Body of pancreas (tissue), 4 donors: Measurements from ENCODE around the gene HHATL. TPM values are rescaled to one million over a fixed set of nuclear protein-coding genes. Genes with fewer than 3 reads are reported as not detected.

Source experiments
- ATAC-seq: fragments of 150-250 bp; one replicate; pipeline ENCODE4 v1.9.1; 2016
- DNase-seq, 4 donors: peaks; one replicate each; pipeline ENCODE4 v3.0.0-alpha.2; 2019
- H3K27ac ChIP-seq, 4 donors: fragments of 200-600 bp; sonication (generic); 1 replicate in 3 of 4; 2 replicates in 1 of 4; pipeline versions ENCODE4 v1.5.1 to v1.6.1; 2016 to 2019; ENCODE audit warnings: mild to moderate bottlenecking in 1 of 4, mixed read lengths in 1 of 4, moderate library complexity in 1 of 4
- H3K27me3 ChIP-seq, 2 donors: fragments of 200-600 bp; sonication (generic); one replicate each; pipeline ENCODE4 v1.6.0; 2016; ENCODE audit warnings: mild to moderate bottlenecking in 1 of 2
- H3K36me3 ChIP-seq, 2 donors: fragments of 200-600 bp; sonication (generic); replicated peaks in 1 of 2; 2 replicates each; pipeline ENCODE4 v1.5.1; 2016; ENCODE audit warnings: low read depth in 2 of 2; ENCODE audit not compliant: insufficient read depth in 1 of 2
- H3K4me1 ChIP-seq: fragments of 200-600 bp; sonication (generic); one replicate; pipeline ENCODE4 v1.6.0; 2016
- H3K4me3 ChIP-seq, 2 donors: fragments of 200-600 bp; sonication (generic); 1 replicate in 1 of 2; 2 replicates in 1 of 2; pipeline ENCODE4 v1.5.1; 2016 to 2019
- H3K9me3 ChIP-seq, 3 donors: fragments of 200-600 bp; sonication (generic); 1 replicate in 2 of 3; 2 replicates in 1 of 3; pipeline ENCODE4 v1.5.1; 2016
- POLR2A ChIP-seq, 3 donors: fragments of 450-650 bp; IDR thresholded peaks; one replicate each; pipeline ENCODE4 v1.6.1; 2016; ENCODE audit warnings: antibody characterized with exemption in 3 of 3, mild to moderate bottlenecking in 2 of 3
- WGBS, 2 donors: methylation state at CpG; one replicate each; pipeline ENCODE4 v1.1.5; 2017; 5-methylcytosine and 5-hydroxymethylcytosine counted together
- intact Hi-C: fragments of 100-400 bp; cut with DNase I; formaldehyde crosslinking; loops from one replicate; pipeline ENCODE4 v1.15.1; 2023
- total RNA-seq, 2 donors: library from RNA; depleted of rRNA; stranded (reverse); fragments of >200 nt; gene quantifications; one replicate each; pipeline ENCODE4 v1.1.0, GENCODE V29; 2016
- TF ChIP-seq, protein P1 (sequence below), 7 experiments: fragments of 450-650 bp in 4 of 7; fragments of 200-600 bp in 3 of 7; sonication (generic) in 3 of 7; IDR thresholded peaks; one replicate each; pipeline ENCODE4 v1.5.1; 2016 to 2019; ENCODE audit warnings: antibody characterized with exemption in 7 of 7

HHATL gene
- total RNA-seq, 2 donors from 2014 or later = 0.26 TPM; not detected in 1

DNA sequence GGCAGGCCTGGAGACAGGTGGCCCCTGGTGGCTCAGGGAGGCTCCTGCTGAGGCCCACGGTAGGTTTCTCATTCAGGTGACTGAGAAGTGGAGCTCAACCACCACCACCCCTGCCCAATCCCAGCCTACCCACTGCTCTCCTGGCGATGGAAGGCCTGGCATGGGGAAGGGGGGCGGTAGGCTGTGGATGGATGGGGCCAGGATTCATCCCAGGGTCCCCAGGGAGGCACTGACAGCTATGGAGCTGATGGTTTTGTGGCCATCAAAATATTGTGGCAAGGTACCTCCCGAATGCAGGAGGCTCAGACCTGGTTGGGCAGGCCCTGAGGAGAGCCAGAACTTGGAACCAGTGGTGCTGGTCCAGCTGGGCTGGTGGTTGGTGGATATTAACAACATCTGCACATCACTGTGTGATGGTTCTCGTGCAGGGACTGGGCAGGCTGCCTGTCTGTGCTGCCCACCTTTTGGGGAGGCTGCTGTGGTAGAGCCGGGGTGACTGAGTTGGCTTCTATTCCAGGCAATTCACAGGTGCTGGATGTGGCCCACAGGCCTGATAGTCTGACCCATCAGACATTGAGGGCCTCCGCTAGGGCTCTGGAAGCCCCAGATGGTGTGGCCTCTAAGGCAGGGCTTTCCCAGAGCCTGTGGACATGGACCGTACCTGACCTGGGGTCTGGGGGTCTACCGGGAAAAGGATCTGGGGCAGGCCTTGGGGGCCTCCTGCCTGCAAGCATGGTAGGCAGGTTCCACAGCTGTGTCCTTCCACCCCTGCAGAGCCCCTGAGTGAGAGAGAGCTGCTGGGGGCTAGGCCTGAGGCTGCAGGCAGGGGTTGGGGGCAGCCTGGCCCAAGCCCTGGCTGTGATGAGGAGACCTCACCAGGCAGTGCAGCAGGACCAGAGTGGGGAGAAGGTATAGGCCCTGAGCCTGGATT, 45.7 kb downstream of the HHATL start:
- Histone ChIP-seq H3K27ac (peak overlapping the region in 1 of 4 donors; percentile 84), H3K27me3 (no peaks in the 10 kb centered on the region), H3K9me3 (no peaks in the 10 kb centered on the region), H3K4me1 (peaks cover 38% of the 10 kb centered on the region), H3K4me3 (no peak overlapping the region), H3K36me3 (peaks cover 0 to 3% of the 10 kb centered on the region in 2 donors)
- intact Hi-C loops = no loop called here
- TF ChIP-seq, protein P1, sequence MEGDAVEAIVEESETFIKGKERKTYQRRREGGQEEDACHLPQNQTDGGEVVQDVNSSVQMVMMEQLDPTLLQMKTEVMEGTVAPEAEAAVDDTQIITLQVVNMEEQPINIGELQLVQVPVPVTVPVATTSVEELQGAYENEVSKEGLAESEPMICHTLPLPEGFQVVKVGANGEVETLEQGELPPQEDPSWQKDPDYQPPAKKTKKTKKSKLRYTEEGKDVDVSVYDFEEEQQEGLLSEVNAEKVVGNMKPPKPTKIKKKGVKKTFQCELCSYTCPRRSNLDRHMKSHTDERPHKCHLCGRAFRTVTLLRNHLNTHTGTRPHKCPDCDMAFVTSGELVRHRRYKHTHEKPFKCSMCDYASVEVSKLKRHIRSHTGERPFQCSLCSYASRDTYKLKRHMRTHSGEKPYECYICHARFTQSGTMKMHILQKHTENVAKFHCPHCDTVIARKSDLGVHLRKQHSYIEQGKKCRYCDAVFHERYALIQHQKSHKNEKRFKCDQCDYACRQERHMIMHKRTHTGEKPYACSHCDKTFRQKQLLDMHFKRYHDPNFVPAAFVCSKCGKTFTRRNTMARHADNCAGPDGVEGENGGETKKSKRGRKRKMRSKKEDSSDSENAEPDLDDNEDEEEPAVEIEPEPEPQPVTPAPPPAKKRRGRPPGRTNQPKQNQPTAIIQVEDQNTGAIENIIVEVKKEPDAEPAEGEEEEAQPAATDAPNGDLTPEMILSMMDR (IDR thresholded peaks at IDR 0.05) = no peak
- no peak for TF ChIP-seq POLR2A (IDR thresholded peaks at IDR 0.05)
- 66 to 79% methylated on average over 3 to 9 of the region's 9 CpGs for WGBS, 2 donors
- ATAC-seq = no peak
- DNase-seq = no peak

DNA sequence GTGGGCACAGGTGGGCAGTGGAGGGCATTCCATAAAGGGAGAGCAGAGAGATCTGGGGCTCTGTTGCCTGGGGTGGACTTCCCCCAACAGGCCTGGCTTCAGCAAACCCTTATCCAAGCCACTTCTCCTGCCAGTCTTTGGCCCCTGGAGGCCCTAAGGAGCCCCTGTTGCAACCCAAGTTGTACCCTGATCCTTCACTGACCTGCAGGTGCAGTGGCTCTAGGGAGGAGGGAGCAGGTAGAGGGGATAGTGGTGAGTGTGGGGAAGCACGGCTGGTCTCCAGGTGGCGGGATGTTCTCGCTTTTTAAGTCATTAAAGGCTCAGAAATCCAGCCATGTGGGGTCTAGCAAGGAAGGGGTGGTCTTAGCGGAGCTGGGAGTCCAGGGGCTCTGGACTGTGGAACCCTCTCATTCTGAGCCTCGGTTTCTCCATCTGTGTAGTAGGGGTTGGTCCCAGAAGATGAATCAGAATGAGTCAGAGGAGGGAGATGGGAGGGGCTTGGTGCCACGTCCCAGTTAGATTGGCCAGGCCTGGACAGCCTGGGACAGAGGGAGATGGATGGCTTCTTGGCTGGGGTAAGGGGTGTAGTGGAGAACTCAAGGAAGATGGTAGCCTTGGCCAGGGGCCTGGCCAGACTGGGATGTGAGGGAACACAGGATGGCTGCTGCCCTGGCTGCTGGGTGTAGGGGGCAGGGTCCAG, 46.5 kb downstream of the HHATL start:
- no peak for DNase-seq
- Histone ChIP-seq H3K4me1 (peaks cover 44% of the 10 kb centered on the region), H3K27ac (peak overlapping the region in 3 of 4 donors; percentile 84 to 90 (median 86)), H3K9me3 (no peaks in the 10 kb centered on the region), H3K4me3 (no peak overlapping the region), H3K36me3 (peaks cover 0 to 3% of the 10 kb centered on the region in 2 donors), H3K27me3 (no peaks in the 10 kb centered on the region)
- TF ChIP-seq, protein P1 (IDR thresholded peaks at IDR 0.05) = no peak
- no peak for TF ChIP-seq POLR2A (IDR thresholded peaks at IDR 0.05)
- no peak for ATAC-seq
- intact Hi-C loops = no loop called here
- WGBS, 2 donors = 76 to 81% methylated on average over 6 of the region's 6 CpGs

DNA sequence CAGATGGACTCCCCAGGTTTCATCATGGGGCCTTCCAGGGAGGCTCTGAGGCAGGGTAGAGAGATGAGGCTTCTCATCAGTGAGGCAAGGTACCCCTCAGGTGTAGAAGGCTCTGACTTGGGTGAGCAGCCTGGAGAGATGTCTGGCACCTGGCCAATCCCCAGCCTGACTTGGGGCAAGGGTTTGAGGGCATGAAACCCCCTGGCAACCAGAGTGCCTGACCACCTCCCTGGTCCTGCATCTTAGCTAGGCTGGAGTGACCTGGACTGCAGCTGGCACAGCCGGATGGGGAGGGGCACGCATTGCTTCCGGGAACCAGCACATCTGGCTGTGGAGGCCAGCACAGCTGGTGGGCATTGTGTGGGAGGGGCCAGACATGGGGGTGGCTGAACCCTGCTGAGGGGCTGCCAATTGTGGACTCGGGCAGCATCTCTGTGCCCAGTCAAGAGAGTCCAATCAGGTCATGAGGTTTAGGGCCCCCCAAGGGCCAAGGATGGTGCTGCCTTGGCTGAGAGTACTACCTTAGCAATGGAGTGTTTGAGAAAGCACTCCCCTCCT, 47.2 kb downstream of the HHATL start:
- peaks cover 44% of the 10 kb centered on the region for H3K4me1 ChIP-seq
- DNase-seq (peak in 3 of 4 donors; percentile 46 to 48 (median 47)), ATAC-seq (no peak)
- peaks cover 0 to 3% of the 10 kb centered on the region in 2 donors for H3K36me3 ChIP-seq
- peak overlapping the region; percentile 14 to 67 for H3K4me3 ChIP-seq
- peak overlapping the region; percentile 82 to 90 (median 85) for H3K27ac ChIP-seq
- 9 to 38% methylated on average over 4 of the region's 4 CpGs for WGBS, 2 donors
- intact Hi-C loops = no loop called here
- TF ChIP-seq, protein P1 (IDR thresholded peaks at IDR 0.05) = no peak
- no peak for TF ChIP-seq POLR2A (IDR thresholded peaks at IDR 0.05)
- H3K9me3 ChIP-seq = no peaks in the 10 kb centered on the region
- no peaks in the 10 kb centered on the region for H3K27me3 ChIP-seq

DNA sequence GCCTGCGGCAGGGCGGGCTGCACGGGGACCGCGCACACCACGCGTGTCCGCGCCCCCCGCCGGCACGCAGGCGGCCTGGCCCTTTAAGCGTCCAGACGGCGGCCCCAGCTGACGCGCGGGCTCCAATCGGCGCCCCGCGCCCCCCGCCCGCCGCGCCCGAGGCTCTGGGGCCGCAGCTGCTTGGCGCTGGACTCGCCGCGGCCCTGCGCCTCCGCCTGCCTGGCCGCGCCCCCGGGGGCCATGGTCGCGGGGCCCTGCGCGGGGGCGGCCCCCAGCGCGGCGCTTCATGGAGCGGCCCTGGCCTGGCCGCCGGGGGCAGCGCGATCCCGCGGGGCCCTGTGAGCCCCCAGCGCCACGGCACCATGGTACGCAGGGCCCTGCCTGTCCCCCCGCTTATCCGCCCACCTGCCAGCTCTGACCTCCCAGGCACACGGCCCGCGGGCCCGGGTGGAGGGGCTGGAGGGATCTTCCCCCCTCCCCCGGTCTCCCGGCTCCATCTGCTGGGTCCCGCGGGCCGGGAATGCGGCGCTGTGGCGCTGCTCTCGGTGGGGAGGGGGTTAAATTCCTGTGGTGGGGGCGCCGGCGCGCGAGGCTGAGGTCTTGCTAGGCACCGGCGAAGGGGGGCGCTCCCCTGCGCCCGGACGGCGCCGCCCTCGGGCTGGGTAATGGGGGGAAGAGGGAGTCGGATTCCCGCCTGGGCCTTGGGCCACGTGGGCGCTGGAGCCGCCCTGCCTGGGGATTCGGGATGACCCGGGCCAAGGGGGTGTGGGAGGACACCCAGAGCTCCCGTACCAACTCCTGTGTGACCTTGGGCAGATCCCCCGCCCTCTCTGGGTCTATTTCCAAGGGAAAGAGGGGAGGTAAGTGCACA, 48.0 kb downstream of the HHATL start:
- ATAC-seq (peak; percentile 71), DNase-seq (peak; percentile 57 to 63 (median 60))
- Histone ChIP-seq H3K36me3 (peaks cover 0 to 3% of the 10 kb centered on the region in 2 donors), H3K27ac (peak overlapping the region; percentile 82 to 90 (median 85)), H3K4me1 (peaks cover 44% of the 10 kb centered on the region), H3K27me3 (no peaks in the 10 kb centered on the region), H3K4me3 (peak overlapping the region; percentile 24 to 67), H3K9me3 (no peaks in the 10 kb centered on the region)
- intact Hi-C loops = no loop called here
- 0% methylated on average over 1 to 52 of the region's 94 CpGs for WGBS, 2 donors
- TF ChIP-seq POLR2A (IDR thresholded peaks at IDR 0.05) = peak; percentile 25 to 30 (median 30)
- TF ChIP-seq, protein P1 (IDR thresholded peaks at IDR 0.05) = peak in 1 of 7 experiments; percentile 1
